HepG2 (cell line): ENCODE measurements around the gene TSPAN31. TPM values are rescaled to one million over a fixed set of nuclear protein-coding genes. Genes with fewer than 3 reads are reported as not detected.

Experiments used
- EHMT2 ChIP-seq: fragments of 200-600 bp; sonication (generic); IDR thresholded peaks from 2 replicates; pipeline ENCODE4 v1.7.0; 2017; ENCODE audit warnings: antibody characterized with exemption, low read depth, low read length, borderline replicate concordance
- FIP1L1 ChIP-seq: fragments of 200-400 bp; formaldehyde crosslinking; IDR thresholded peaks from 2 replicates; pipeline ENCODE4 v1.6.1; 2018; ENCODE audit warnings: low read depth, mild to moderate bottlenecking, low read length, moderate library complexity, borderline replicate concordance; ENCODE audit not compliant: insufficient read depth
- GATAD1 ChIP-seq: IDR thresholded peaks from 2 replicates; pipeline ENCODE4 v1.6.1; 2016; ENCODE audit warnings: missing genetic modification reagents, missing compliant biosample characterization
- HNF4G ChIP-seq, 2 experiments: sonication (generic) in 1 of 2; formaldehyde crosslinking in 1 of 2; IDR thresholded peaks; 2 replicates each; pipeline versions ENCODE4 v1.4.0 to v1.6.1; 2011 to 2020; ENCODE audit warnings: borderline replicate concordance in 2 of 2, low read depth in 2 of 2, mild to moderate bottlenecking in 2 of 2, low read length in 1 of 2, missing genetic modification reagents in 1 of 2, moderate library complexity in 1 of 2
- NR2F1 ChIP-seq, 2 experiments: fragments of 450-650 bp in 1 of 2; formaldehyde crosslinking in 1 of 2; IDR thresholded peaks; 2 replicates each; pipeline versions ENCODE4 v1.5.0 to v1.6.1; 2016 to 2020; ENCODE audit warnings: mild to moderate bottlenecking in 1 of 2, missing compliant biosample characterization in 1 of 2, missing genetic modification reagents in 1 of 2, moderate library complexity in 1 of 2
- REPIN1 ChIP-seq: sonication (generic); formaldehyde crosslinking; IDR thresholded peaks from 2 replicates; pipeline ENCODE4 v1.8.0; 2022; ENCODE audit warnings: missing genetic modification reagents, low read depth, mild to moderate bottlenecking, borderline replicate concordance
- TOPORS ChIP-seq: sonication (generic); formaldehyde crosslinking; IDR thresholded peaks from 2 replicates; pipeline ENCODE4 v1.8.0; 2023; ENCODE audit warnings: mild to moderate bottlenecking, missing genetic modification reagents
- ZFP36L1 ChIP-seq: sonication (generic); formaldehyde crosslinking; IDR thresholded peaks from 2 replicates; pipeline ENCODE4 v1.8.0; 2022; ENCODE audit warnings: mild to moderate bottlenecking, missing genetic modification reagents, moderate library complexity
- ZNF17 ChIP-seq: sonication (generic); formaldehyde crosslinking; IDR thresholded peaks from 2 replicates; pipeline ENCODE4 v1.5.0; 2020; ENCODE audit warnings: mild to moderate bottlenecking, missing genetic modification reagents
- ZNF441 ChIP-seq: sonication (generic); formaldehyde crosslinking; IDR thresholded peaks from 2 replicates; pipeline ENCODE4 v1.7.0; 2021; ENCODE audit warnings: missing genetic modification reagents, borderline replicate concordance
- ZNF576 ChIP-seq: sonication (generic); formaldehyde crosslinking; IDR thresholded peaks from 2 replicates; pipeline ENCODE4 v1.4.0; 2020; ENCODE audit warnings: mild to moderate bottlenecking, missing genetic modification reagents
- ZNF609 ChIP-seq: sonication (generic); formaldehyde crosslinking; IDR thresholded peaks from 2 replicates; pipeline ENCODE4 v1.4.0; 2020; ENCODE audit warnings: mild to moderate bottlenecking, missing genetic modification reagents, borderline replicate concordance
- ZNF646 ChIP-seq: sonication (generic); formaldehyde crosslinking; IDR thresholded peaks from 2 replicates; pipeline ENCODE4 v1.9.0; 2021; ENCODE audit warnings: mild to moderate bottlenecking, missing genetic modification reagents
- ZNF737 ChIP-seq: sonication (generic); formaldehyde crosslinking; IDR thresholded peaks from 2 replicates; pipeline ENCODE4 v1.5.0; 2020; ENCODE audit warnings: missing genetic modification reagents, mild to moderate bottlenecking, borderline replicate concordance
- ZNF777 ChIP-seq: sonication (generic); formaldehyde crosslinking; IDR thresholded peaks from 2 replicates; pipeline ENCODE4 v1.4.0; 2020; ENCODE audit warnings: missing genetic modification reagents
- polyA plus RNA-seq, 8 experiments: library from polyadenylated mRNA; depleted of rRNA in 3 of 8; stranded (reverse) in 7 of 8; unstranded in 1 of 8; fragments of >200 nt; fragmentation: Illumina TruSeq in 4 of 8; extraction: Trizol in 4 of 8; gene quantifications; 2 replicates each; pipeline versions ENCODE4 v1.2.1 to v1.2.3, GENCODE V29; 2011 to 2016; ENCODE audit warnings: low read depth in 4 of 8, missing spikeins in 1 of 8, mixed read lengths in 1 of 8; ENCODE audit not compliant: insufficient read depth in 1 of 8
- total RNA-seq, 5 experiments: library from RNA; depleted of rRNA; stranded (reverse); fragments of >200 nt; fragmentation: Illumina TruSeq; extraction: Trizol; gene quantifications; 2 replicates each; pipeline ENCODE4 v1.2.3, GENCODE V29; 2016; ENCODE audit warnings: low read depth in 1 of 5

TSPAN31 gene
- total and polyA plus RNA-seq, 2 of the 13 experiments (the other 11 are each of a cell fraction or from before 2014, with no cell fraction given) = 10.4 to 24.6 TPM

GRCh38 chr12:57755454-57756372 is 10.9 kb downstream of the TSPAN31 start (continued):
- no peak for TF ChIP-seq ZNF646 (CRISPR knock-in tag)
- TF ChIP-seq ZNF737 (CRISPR knock-in tag) = 0 out of 2 replicates have a peak, but pooled peaks have one; percentile 33
- TF ChIP-seq EHMT2 = no peak
- TF ChIP-seq REPIN1 (CRISPR knock-in tag) = no peak
- peak; percentile 21; the same call in 1 of the 2 replicates for TF ChIP-seq ZNF441 (CRISPR knock-in tag)
- 0 out of 2 replicates have a peak, but pooled peaks have one; percentile 32 for TF ChIP-seq GATAD1 (CRISPR knock-in tag)
- TF ChIP-seq TOPORS (CRISPR knock-in tag) = no peak
- TF ChIP-seq FIP1L1 = no peak
- no peak for TF ChIP-seq ZNF17
- peak in 1 of 2 experiments; percentile 55; a peak in 1 of 4 replicates for TF ChIP-seq NR2F1 (CRISPR knock-in tag; IDR thresholded peaks at IDR 0.05)
- TF ChIP-seq ZNF609 = no peak; the same call in 1 of the 2 replicates
- no peak for TF ChIP-seq ZNF576
- peak; percentile 30; the same call in 1 of the 2 replicates for TF ChIP-seq HNF4G (IDR thresholded peaks at IDR 0.05; ENCODE audit: borderline replicate concordance, low read depth, low read length)
- TF ChIP-seq HNF4G (CRISPR knock-in tag; IDR thresholded peaks at IDR 0.05; ENCODE audit: borderline replicate concordance, low read depth) = 0 out of 2 replicates have a peak, but pooled peaks have one; percentile 20
- TF ChIP-seq ZNF777 = no peak; the same call in none of the 2 replicates
- TF ChIP-seq ZFP36L1 = no peak
